AG09309 (cell line): ENCODE measurements around the gene CCBE1.

Source experiments
- DNase-seq: peaks from one replicate; pipeline ENCODE4 v3.0.0-alpha.2; 2010; ENCODE audit warnings: low read depth
- H3K4me3 ChIP-seq: 2 replicates; pipeline ENCODE4 v1.5.1; 2011; ENCODE audit warnings: mild to moderate bottlenecking, low read depth, low read length, moderate library complexity; ENCODE audit not compliant: control insufficient read depth
- CTCF ChIP-seq: IDR thresholded peaks from 2 replicates; pipeline ENCODE4 v1.5.1; 2011; ENCODE audit warnings: mild to moderate bottlenecking, low read depth, low read length, inconsistent platforms; ENCODE audit not compliant: insufficient read depth, control insufficient read depth; ENCODE audit errors: missing control alignments

CCBE1 gene

GRCh38 chr18:59553273-59553870 is 143.9 kb downstream of the CCBE1 start:
- DNase-seq = no peak
- no peak for TF ChIP-seq CTCF
- H3K4me3 ChIP-seq = no peak overlapping the region

GRCh38 chr18:59551902-59552635 is 145.2 kb downstream of the CCBE1 start:
- no peak overlapping the region for H3K4me3 ChIP-seq
- DNase-seq = no peak
- no peak for TF ChIP-seq CTCF

GRCh38 chr18:59550174-59550516 is 147.1 kb downstream of the CCBE1 start:
- no peak for TF ChIP-seq CTCF
- H3K4me3 ChIP-seq = no peak overlapping the region
- DNase-seq = no peak

GRCh38 chr18:59549503-59550173 is 147.6 kb downstream of the CCBE1 start:
- TF ChIP-seq CTCF = no peak
- no peak overlapping the region for H3K4me3 ChIP-seq
- no peak for DNase-seq

- TF ChIP-seq CTCF = peak; percentile 20
- peak; percentile 74 for DNase-seq
- H3K4me3 ChIP-seq = peak overlapping the region; percentile 6; the same call in 1 of the 2 replicates
Observed at GRCh38 chr18:59547581-59548182, 149.5 kb downstream of the CCBE1 start.

GRCh38 chr18:59546188-59546587 is 151.0 kb downstream of the CCBE1 start:
- H3K4me3 ChIP-seq = no peak overlapping the region
- no peak for TF ChIP-seq CTCF
- no peak for DNase-seq
